Uterus (tissue), 4 donors: ENCODE results near the gene ADGRL4. TPM values are rescaled to one million over a fixed set of nuclear protein-coding genes. Genes with fewer than 3 reads are reported as not detected.
A peak's percentile ranks its signal among the peaks of the same experiment; 100 is the strongest.

Source experiments
- DNase-seq, 2 donors: peaks; one replicate each; pipeline ENCODE4 v3.0.0-alpha.2; 2019 to 2020
- H3K27ac ChIP-seq, 2 donors: fragments of 200-600 bp; sonication (generic); 1 replicate in 1 of 2; 2 replicates in 1 of 2; pipeline ENCODE4 v1.5.1; 2016 to 2018
- H3K27me3 ChIP-seq, 2 donors: fragments of 200-600 bp; sonication (generic); one replicate each; pipeline ENCODE4 v1.5.1; 2018 to 2019; ENCODE audit warnings: control low read depth in 1 of 2
- H3K36me3 ChIP-seq, 2 donors: fragments of 200-600 bp; sonication (generic); one replicate each; pipeline ENCODE4 v1.5.1; 2019; ENCODE audit warnings: control low read depth in 1 of 2
- H3K4me1 ChIP-seq, 2 donors: fragments of 200-600 bp; sonication (generic); one replicate each; pipeline ENCODE4 v1.5.1; 2018 to 2019; ENCODE audit warnings: control low read depth in 1 of 2
- H3K4me3 ChIP-seq, 2 donors: fragments of 200-600 bp; sonication (generic); 1 replicate in 1 of 2; 2 replicates in 1 of 2; pipeline ENCODE4 v1.5.1; 2018 to 2019; ENCODE audit warnings: mild to moderate bottlenecking in 1 of 2
- H3K9me3 ChIP-seq, 2 donors: fragments of 200-600 bp; sonication (generic); one replicate each; pipeline ENCODE4 v1.5.1; 2019; ENCODE audit warnings: control low read depth in 1 of 2
- CTCF ChIP-seq, 4 experiments: fragments of 200-600 bp in 2 of 4; fragments of 450-650 bp in 2 of 4; sonication (generic) in 2 of 4; IDR thresholded peaks; one replicate each; pipeline ENCODE4 v1.5.1; 2016 to 2019; ENCODE audit warnings: antibody characterized with exemption in 4 of 4, mild to moderate bottlenecking in 2 of 4, moderate library complexity in 1 of 4
- POLR2A ChIP-seq, 2 donors: fragments of 450-650 bp; IDR thresholded peaks; one replicate each; pipeline ENCODE4 v1.6.1; 2016; ENCODE audit warnings: antibody characterized with exemption in 2 of 2, mild to moderate bottlenecking in 1 of 2, moderate library complexity in 1 of 2
- intact Hi-C: fragments of 100-400 bp; cut with DNase I; formaldehyde crosslinking; loops from one replicate; pipeline ENCODE4 v1.15.1; 2023; ENCODE audit warnings: low total_unique reads
- total RNA-seq, 4 donors: library from RNA; depleted of rRNA in 3 of 4; stranded (reverse); fragments of >200 nt in 3 of 4; gene quantifications; one replicate each; pipeline versions ENCODE4 v1.1.0 to v1.2.4, GENCODE V29; 2014 to 2023
- donor health status: DM: yes; HTN: yes; CAD: no.

Gene ADGRL4
- total RNA-seq, 4 donors from 2014 or later, result 19.0 to 54.9 (median 30.3) TPM

- no peak for DNase-seq
- Histone ChIP-seq H3K4me1 (no peaks in the 10 kb centered on the region), H3K4me3 (no peak overlapping the region), H3K9me3 (peaks cover 0 to 3% of the 10 kb centered on the region in 2 donors), H3K36me3 (no peaks in the 10 kb centered on the region), H3K27me3 (no peaks in the 10 kb centered on the region), H3K27ac (no peak overlapping the region)
- intact Hi-C loops, result no loop called here
- TF ChIP-seq POLR2A (IDR thresholded peaks at IDR 0.05) (no peak), CTCF (IDR thresholded peaks at IDR 0.05) (no peak)
Measured at GRCh38 chr1:79012500-79012899, 6.0 kb upstream of the ADGRL4 start.

- TF ChIP-seq POLR2A (IDR thresholded peaks at IDR 0.05) (no peak), CTCF (IDR thresholded peaks at IDR 0.05) (no peak)
- no peaks in the 10 kb centered on the region for H3K36me3 ChIP-seq
- H3K9me3 ChIP-seq, result peaks cover 0 to 3% of the 10 kb centered on the region in 2 donors
- H3K27me3 ChIP-seq, result no peaks in the 10 kb centered on the region
- no peaks in the 10 kb centered on the region for H3K4me1 ChIP-seq
- no peak overlapping the region for H3K4me3 ChIP-seq
- intact Hi-C loops, result no loop called here
- no peak for DNase-seq
- H3K27ac ChIP-seq, result no peak overlapping the region
Measured at GRCh38 chr1:79010589-79010988, 4.1 kb upstream of the ADGRL4 start.

- H3K4me3 ChIP-seq, result peak overlapping the region in 1 of 2 donors; percentile 30
- no peak for DNase-seq
Measured at GRCh38 chr1:79005945-79006344, 585 bp downstream of the ADGRL4 start.

GRCh38 chr1:79004916-79005315 lies 1.6 kb downstream of the ADGRL4 start:
- no peak for TF ChIP-seq POLR2A (IDR thresholded peaks at IDR 0.05)
- no peak for TF ChIP-seq CTCF (IDR thresholded peaks at IDR 0.05)
- H3K27me3 ChIP-seq, result no peaks in the 10 kb centered on the region
- peak overlapping the region in 1 of 2 donors; percentile 8 for H3K4me3 ChIP-seq
- peak overlapping the region; percentile 29 to 76 for H3K27ac ChIP-seq
- no peak for DNase-seq
- no peaks in the 10 kb centered on the region for H3K9me3 ChIP-seq
- intact Hi-C loops, result no loop called here
- no peaks in the 10 kb centered on the region for H3K4me1 ChIP-seq
- H3K36me3 ChIP-seq, result no peaks in the 10 kb centered on the region

More at GRCh38 chr1:79005945-79006344, 585 bp downstream of the ADGRL4 start:
- TF ChIP-seq POLR2A (IDR thresholded peaks at IDR 0.05) (no peak), CTCF (IDR thresholded peaks at IDR 0.05) (no peak)
- Histone ChIP-seq H3K4me1 (no peaks in the 10 kb centered on the region), H3K27me3 (no peaks in the 10 kb centered on the region), H3K36me3 (no peaks in the 10 kb centered on the region), H3K9me3 (no peaks in the 10 kb centered on the region), H3K27ac (peak overlapping the region; percentile 40 to 76)
- intact Hi-C loops, result no loop called here

- Histone ChIP-seq H3K4me3 (no peak overlapping the region), H3K27ac (no peak overlapping the region), H3K27me3 (no peaks in the 10 kb centered on the region), H3K36me3 (no peaks in the 10 kb centered on the region), H3K4me1 (no peaks in the 10 kb centered on the region), H3K9me3 (no peaks in the 10 kb centered on the region)
- intact Hi-C loops, result no loop called here
- TF ChIP-seq POLR2A (IDR thresholded peaks at IDR 0.05) (no peak), CTCF (IDR thresholded peaks at IDR 0.05) (no peak)
- DNase-seq, result no peak
Measured at GRCh38 chr1:78996791-78997190, 9.7 kb downstream of the ADGRL4 start.
